BLaER1 (cell line): ENCODE measurements around the gene ZNHIT2.
A peak's percentile ranks its signal among the peaks of the same experiment; 100 is the strongest.

Experiments
- H3K27ac ChIP-seq: shearing (Covaris generic); formaldehyde crosslinking; 2 replicates; pipeline ENCODE4 v1.8.1; 2022
- H3K27me3 ChIP-seq: shearing (Covaris generic); formaldehyde crosslinking; 2 replicates; pipeline ENCODE4 v1.8.1; 2022
- H3K36me3 ChIP-seq: shearing (Covaris generic); formaldehyde crosslinking; 2 replicates; pipeline ENCODE4 v1.8.1; 2022
- H3K4me1 ChIP-seq: shearing (Covaris generic); formaldehyde crosslinking; 2 replicates; pipeline ENCODE4 v1.8.1; 2022
- H3K4me2 ChIP-seq: shearing (Covaris generic); formaldehyde crosslinking; 2 replicates; pipeline ENCODE4 v1.8.1; 2022
- H3K4me3 ChIP-seq: shearing (Covaris generic); formaldehyde crosslinking; 2 replicates; pipeline ENCODE4 v1.8.1; 2022
- H3K9ac ChIP-seq: shearing (Covaris generic); formaldehyde crosslinking; 2 replicates; pipeline ENCODE4 v1.8.1; 2022
- H3K9me3 ChIP-seq: shearing (Covaris generic); formaldehyde crosslinking; 2 replicates; pipeline ENCODE4 v1.8.1; 2022
- H4K20me1 ChIP-seq: shearing (Covaris generic); formaldehyde crosslinking; 2 replicates; pipeline ENCODE4 v1.8.1; 2022
- Cebpa-rat ChIP-seq: shearing (Covaris generic); IDR thresholded peaks from 2 replicates; pipeline ENCODE4 v1.8.1; 2022

ZNHIT2 gene

DNA sequence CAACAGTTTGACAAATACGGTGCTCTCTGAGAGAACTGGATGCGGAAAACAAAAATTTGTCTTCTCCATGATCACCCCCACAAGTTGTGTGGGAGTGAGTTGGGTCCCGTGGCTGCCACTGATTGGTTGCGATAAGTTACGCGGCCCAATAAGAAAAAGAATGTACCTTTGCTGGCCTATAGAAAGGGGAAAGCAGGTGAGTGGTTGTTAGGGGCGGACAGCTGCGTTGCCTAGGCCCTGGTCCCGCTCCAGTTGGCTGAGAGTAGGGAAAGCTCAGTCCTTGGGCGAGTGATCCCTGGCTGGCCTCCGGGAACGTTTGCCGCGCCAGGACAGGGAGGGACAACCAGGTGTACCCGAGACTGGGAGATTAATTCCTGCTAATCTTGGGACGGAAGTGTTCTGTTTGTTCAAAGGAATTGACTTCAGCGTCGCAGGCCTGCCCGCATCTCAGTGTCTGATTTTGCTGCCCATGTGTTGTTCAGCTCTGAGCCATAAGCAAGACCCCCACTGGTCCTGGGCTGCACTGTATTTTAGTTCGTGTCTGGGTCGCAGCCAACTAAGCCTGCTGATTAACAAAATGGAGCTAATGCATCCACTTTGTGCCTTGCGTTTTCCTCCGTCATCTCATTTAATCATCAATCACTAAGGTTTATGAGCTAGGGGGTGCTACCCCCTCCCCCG lies 17.6 kb upstream of the ZNHIT2 start:
- peak overlapping the region; percentile 99 for H3K4me3 ChIP-seq
- peaks cover 10% of the 10 kb centered on the region for H4K20me1 ChIP-seq
- H3K27ac ChIP-seq: peak overlapping the region; percentile 99
- peak overlapping the region; percentile 99 for H3K4me2 ChIP-seq
- peaks cover 58% of the 10 kb centered on the region for H3K4me1 ChIP-seq
- no peaks in the 10 kb centered on the region for H3K9me3 ChIP-seq
- no peaks in the 10 kb centered on the region for H3K27me3 ChIP-seq
- no peak for TF ChIP-seq Cebpa-rat
- peak overlapping the region; percentile 98 for H3K9ac ChIP-seq
- peaks cover 31% of the 10 kb centered on the region for H3K36me3 ChIP-seq

DNA sequence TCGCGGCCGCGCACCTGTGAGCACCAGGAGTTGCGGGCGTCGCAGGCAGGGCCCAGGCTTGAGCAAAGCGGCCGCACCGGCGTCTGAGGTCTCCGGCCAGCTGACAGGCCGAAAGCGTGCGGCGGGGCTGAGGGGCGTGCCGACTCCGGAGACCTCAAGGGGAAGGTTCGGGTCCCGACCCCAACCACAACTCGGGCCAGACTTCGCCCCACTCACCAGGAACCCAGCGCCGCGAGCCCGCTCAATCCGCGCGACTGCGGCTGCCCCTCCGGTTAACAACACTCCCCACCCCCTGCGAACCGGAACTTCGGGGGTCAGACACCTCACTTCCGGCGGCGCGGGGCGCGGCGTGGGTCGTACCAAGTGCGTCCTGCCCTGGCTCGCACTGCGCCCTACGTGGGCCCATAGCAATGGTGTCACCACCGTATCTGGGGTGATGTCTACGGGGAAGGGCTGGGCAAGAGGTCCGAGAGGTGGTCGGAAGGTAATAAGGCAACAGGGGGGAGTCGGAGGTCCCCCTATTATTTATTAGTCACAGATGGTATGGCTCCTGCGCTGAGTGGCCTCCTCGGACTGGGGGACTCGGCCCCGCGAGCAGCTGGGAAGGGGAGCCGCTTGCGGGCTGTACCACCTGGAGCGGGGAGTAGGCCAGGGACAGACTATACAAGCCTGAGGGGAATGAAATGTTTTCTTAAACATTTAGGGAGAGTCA lies 16.9 kb upstream of the ZNHIT2 start, which contains the start of gene SYVN1:
Gene SYVN1 (minus strand): TSS at position 280 of the 712 bp plus-strand sequence. CDS start 918 bp downstream, outside the sequence.
- Histone ChIP-seq H3K36me3 (peaks cover 38% of the 10 kb centered on the region), H3K9me3 (no peaks in the 10 kb centered on the region), H3K9ac (peak within 1 kb of the TSS; percentile 98), H4K20me1 (peaks cover 17% of the 10 kb centered on the region), H3K4me1 (peaks cover 65% of the 10 kb centered on the region), H3K27ac (peak within 1 kb of the TSS; percentile 99), H3K4me2 (peak within 1 kb of the TSS; percentile 99), H3K4me3 (peak within 1 kb of the TSS; percentile 99), H3K27me3 (no peaks in the 10 kb centered on the region)
- no peak for TF ChIP-seq Cebpa-rat

DNA sequence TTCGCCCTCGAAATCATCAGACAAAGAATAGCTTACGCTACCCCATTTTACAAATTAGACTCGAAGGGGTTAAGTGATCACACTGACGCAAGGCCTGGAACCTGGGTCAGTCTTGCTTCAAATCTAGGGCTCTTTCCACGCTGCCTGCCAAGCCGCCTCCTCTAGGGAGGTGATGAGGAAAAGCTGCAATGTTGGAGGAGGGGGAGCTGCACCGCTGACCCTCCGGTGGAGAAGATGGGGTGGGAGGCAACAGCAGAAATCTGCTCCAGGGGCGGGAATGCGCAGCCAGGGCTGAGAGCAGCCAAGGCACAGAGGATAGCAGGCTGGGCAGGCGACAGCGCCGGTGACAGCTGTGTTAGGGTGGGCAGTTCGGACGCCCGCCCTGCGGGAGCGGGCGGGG lies 16.2 kb upstream of the ZNHIT2 start:
- peak overlapping the region; percentile 99 for H3K27ac ChIP-seq
- H3K4me1 ChIP-seq: peaks cover 71% of the 10 kb centered on the region

GRCh38 chr11:65132988-65133700 lies 15.6 kb upstream of the ZNHIT2 start:
- no peaks in the 10 kb centered on the region for H3K27me3 ChIP-seq
- peak overlapping the region; percentile 99 for H3K4me3 ChIP-seq
- H3K36me3 ChIP-seq: peaks cover 50% of the 10 kb centered on the region
- peak overlapping the region; percentile 99 for H3K27ac ChIP-seq
- H3K9me3 ChIP-seq: no peaks in the 10 kb centered on the region
- no peak for TF ChIP-seq Cebpa-rat
- peaks cover 77% of the 10 kb centered on the region for H3K4me1 ChIP-seq
- peak overlapping the region; percentile 98 for H3K9ac ChIP-seq
- peak overlapping the region; percentile 99 for H3K4me2 ChIP-seq
- peaks cover 29% of the 10 kb centered on the region for H4K20me1 ChIP-seq

More for the DNA sequence above, 16.2 kb upstream of the ZNHIT2 start:
- H3K27me3 ChIP-seq: no peaks in the 10 kb centered on the region
- H3K9me3 ChIP-seq: no peaks in the 10 kb centered on the region
- peaks cover 24% of the 10 kb centered on the region for H4K20me1 ChIP-seq
- TF ChIP-seq Cebpa-rat: no peak
- H3K4me3 ChIP-seq: peak overlapping the region; percentile 99
- H3K9ac ChIP-seq: peak overlapping the region; percentile 98
- H3K4me2 ChIP-seq: peak overlapping the region; percentile 99
- H3K36me3 ChIP-seq: peaks cover 44% of the 10 kb centered on the region

DNA sequence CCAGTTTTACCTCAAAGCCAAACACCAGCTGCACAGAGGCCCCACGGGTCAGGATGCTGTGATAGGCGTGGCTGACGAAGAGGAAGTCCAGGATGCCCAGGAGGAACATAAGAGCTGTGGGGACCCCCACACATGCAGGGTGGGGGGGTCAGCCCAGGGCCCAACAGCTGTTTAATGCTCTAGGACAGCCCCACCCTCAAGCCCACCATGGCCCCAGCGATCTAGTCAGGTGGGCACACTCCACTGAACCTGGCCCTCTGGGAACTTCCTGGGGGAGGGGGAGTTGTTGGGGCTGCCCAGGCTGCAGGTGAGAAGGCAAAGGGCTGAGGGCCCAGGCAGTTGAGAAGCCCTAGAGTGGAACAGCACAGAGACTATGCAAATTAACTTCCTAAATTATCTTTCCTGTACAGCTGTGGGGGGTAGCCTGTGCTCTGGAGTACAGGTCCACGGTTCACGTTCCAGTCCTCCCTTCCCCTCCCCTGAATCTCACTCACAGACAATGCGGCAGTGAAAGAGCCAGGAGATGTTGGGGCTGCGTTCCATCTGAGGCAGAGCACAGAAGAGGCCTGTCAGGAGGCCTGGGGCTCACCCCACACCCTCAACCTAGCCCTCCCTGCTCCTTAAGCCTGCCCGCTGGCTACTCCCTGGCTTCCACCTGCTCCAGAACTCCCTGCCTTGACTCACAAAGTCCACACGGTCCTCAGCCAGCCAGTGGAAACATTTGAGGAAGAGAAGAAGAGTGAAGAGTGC lies 14.9 kb upstream of the ZNHIT2 start:
- peaks cover 37% of the 10 kb centered on the region for H4K20me1 ChIP-seq
- no peak for TF ChIP-seq Cebpa-rat
- peak overlapping the region; percentile 98 for H3K9ac ChIP-seq
- no peaks in the 10 kb centered on the region for H3K9me3 ChIP-seq
- H3K4me3 ChIP-seq: peak overlapping the region; percentile 99
- H3K36me3 ChIP-seq: peaks cover 57% of the 10 kb centered on the region
- H3K4me2 ChIP-seq: peak overlapping the region; percentile 99
- H3K27me3 ChIP-seq: no peaks in the 10 kb centered on the region
- H3K27ac ChIP-seq: peak overlapping the region; percentile 99
- peaks cover 72% of the 10 kb centered on the region for H3K4me1 ChIP-seq

- Histone ChIP-seq H3K9me3 (no peaks in the 10 kb centered on the region), H3K4me3 (peak overlapping the region; percentile 99), H3K4me2 (peak overlapping the region; percentile 99), H3K27ac (peak overlapping the region; percentile 99), H3K36me3 (peaks cover 63% of the 10 kb centered on the region), H3K9ac (peak overlapping the region; percentile 98), H3K4me1 (peaks cover 67% of the 10 kb centered on the region), H4K20me1 (peaks cover 42% of the 10 kb centered on the region), H3K27me3 (no peaks in the 10 kb centered on the region)
- no peak for TF ChIP-seq Cebpa-rat
Measured at GRCh38 chr11:65131895-65132237, 14.4 kb upstream of the ZNHIT2 start.

GRCh38 chr11:65131417-65131776 lies 13.9 kb upstream of the ZNHIT2 start:
- Histone ChIP-seq H3K27ac (peak overlapping the region; percentile 99), H3K4me3 (peak overlapping the region; percentile 99), H3K4me2 (peak overlapping the region; percentile 99), H3K9me3 (no peaks in the 10 kb centered on the region), H3K9ac (peak overlapping the region; percentile 98), H4K20me1 (peaks cover 47% of the 10 kb centered on the region), H3K4me1 (peaks cover 62% of the 10 kb centered on the region), H3K36me3 (peaks cover 68% of the 10 kb centered on the region), H3K27me3 (no peaks in the 10 kb centered on the region)
- TF ChIP-seq Cebpa-rat: no peak

DNA sequence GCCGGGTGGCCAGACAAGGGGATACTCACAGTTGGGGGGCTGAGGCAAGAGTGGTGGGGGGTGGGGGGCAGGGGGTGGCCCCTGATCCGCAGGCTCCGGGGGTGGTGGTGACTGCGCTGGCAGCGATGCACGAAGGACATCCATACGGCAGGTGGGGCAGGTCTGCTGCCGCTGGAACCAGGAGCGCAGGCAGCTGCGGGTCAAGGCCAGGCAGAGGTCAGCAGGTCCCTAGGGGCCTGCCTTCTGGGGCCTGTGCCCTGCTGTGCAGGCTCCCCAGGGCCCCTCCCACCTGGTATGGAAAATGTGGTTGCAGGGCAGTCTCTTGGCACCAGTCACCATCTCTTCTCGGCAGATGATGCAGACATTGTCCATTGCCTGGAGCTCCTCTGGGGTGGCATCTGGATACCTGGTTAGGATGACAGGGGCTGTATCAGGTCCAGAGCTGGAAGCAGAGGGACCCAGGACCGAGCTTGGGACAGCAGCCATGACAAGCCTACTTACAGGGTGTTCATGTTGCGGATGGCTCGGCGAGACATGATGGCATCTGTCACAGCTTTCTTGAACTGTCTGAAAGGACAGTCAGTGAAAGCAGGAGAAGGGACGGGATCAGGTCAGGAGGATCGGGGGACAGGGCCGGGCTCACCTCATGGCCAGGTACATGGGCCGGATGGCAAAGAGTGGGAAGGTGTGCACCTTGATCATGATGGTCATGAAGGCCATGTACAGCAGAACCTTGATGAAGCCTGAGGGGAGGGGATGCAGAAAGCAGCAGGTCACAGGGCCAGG lies 13.3 kb upstream of the ZNHIT2 start:
- Histone ChIP-seq H3K9me3 (no peaks in the 10 kb centered on the region), H3K27ac (peak overlapping the region; percentile 99), H3K36me3 (peaks cover 73% of the 10 kb centered on the region), H3K9ac (peak overlapping the region; percentile 98), H3K4me1 (peaks cover 56% of the 10 kb centered on the region), H3K27me3 (no peaks in the 10 kb centered on the region), H3K4me2 (peak overlapping the region; percentile 99), H3K4me3 (peak overlapping the region; percentile 99), H4K20me1 (peaks cover 49% of the 10 kb centered on the region)
- no peak for TF ChIP-seq Cebpa-rat
